Subcutaneous adipose tissue (tissue), 4 donors: ENCODE data around the gene PRPS1. TPM values are rescaled to one million over a fixed set of nuclear protein-coding genes. Genes with fewer than 3 reads are reported as not detected.

Experiments used
- CTCF ChIP-seq: fragments of 450-650 bp; IDR thresholded peaks from one replicate; pipeline ENCODE4 v1.5.1; 2016; ENCODE audit warnings: low read depth, mild to moderate bottlenecking, control low read depth, antibody characterized with exemption, moderate library complexity
- total RNA-seq, 4 donors: library from RNA; depleted of rRNA; stranded (reverse); fragments of >200 nt; gene quantifications; one replicate each; pipeline ENCODE4 v1.1.0, GENCODE V29; 2016

The PRPS1 gene
- total RNA-seq, 4 donors from 2014 or later = 15.6 to 35.2 (median 25.9) TPM

DNA sequence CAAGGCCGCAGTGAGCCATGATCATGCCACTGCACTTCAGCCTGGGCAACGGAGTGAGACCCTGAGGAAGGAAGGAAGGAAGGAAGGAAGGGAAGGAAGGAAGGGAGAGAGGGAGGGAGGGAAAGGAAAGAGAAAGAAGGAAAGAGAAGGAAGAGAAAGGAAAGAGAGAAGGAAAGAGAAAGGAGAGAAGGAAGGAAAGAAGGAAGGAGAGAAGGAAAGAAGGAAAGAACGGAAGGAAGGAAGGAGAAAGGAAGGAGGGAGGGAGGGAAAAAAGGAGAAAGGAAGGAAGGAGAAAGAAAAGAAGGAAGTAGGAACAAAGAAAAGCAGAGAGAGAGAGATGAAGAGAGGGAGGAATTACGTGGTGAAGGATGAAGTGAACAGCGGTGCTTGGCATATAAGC, 30.4 kb downstream of the PRPS1 start:
- no peak for TF ChIP-seq CTCF

DNA sequence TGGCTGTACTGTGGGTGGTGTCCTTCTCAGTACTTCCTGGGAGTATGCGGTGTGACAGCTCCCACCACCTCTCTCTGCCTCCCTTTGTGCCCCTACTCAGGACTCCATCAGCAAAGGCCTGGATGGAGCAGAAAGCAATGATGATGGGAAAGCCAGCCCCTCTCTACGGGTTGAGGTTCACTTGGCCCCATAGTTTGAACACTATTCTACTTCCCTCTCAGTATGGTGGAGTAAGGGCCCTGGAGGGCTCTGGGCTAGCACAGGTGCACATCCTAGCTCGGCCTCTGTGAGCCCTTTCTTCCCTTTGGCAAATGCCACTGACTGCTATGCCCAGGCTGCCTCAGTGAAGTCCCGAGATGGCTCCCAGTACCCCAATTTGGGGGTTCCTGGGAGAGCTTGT, 31.0 kb downstream of the PRPS1 start:
- TF ChIP-seq CTCF = no peak

DNA sequence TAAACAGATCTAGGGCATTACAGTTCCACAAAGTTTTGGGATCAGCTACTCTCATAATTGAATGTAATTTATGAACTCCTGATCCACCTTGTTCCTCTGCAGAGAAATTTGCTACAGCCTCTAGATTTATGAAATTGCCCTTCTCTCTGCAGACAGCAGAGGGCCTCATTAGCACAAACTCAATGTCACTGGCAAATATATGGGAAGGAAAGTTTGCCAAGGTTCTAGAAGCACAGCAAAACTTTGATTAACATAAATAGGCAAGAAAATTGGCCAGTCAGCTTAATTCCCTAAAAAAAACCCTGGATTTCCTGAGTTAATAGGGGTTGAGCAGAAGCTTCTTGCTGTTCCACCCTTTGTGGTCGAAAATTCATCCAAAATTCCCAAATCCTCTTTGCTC, 31.5 kb downstream of the PRPS1 start:
- no peak for TF ChIP-seq CTCF

GRCh38 chrX:107662145-107662544, 33.8 kb downstream of the PRPS1 start:
- TF ChIP-seq CTCF = no peak

- no peak for TF ChIP-seq CTCF
These were observed 34.5 kb downstream of the PRPS1 start for GRCh38 chrX:107662824-107663223.

- no peak for TF ChIP-seq CTCF
These were observed 38.6 kb downstream of the PRPS1 start for GRCh38 chrX:107666931-107667330.

- TF ChIP-seq CTCF = no peak
These were observed 39.1 kb downstream of the PRPS1 start for GRCh38 chrX:107667426-107667825.
